Bronchial epithelial cell (primary cell): ENCODE results near the gene TEX26. TPM values are rescaled to one million over a fixed set of nuclear protein-coding genes. Genes with fewer than 3 reads are reported as not detected.

Experiments
- DNase-seq: peaks from one replicate; pipeline ENCODE4 v3.0.0-alpha.2; 2010; ENCODE audit warnings: low read depth
- FAIRE-seq: peaks from 2 replicates; lab custom pipeline; 2011; peaks lifted over from hg19 to GRCh38; lab: Jason Lieb, UNC
- H3K27me3 ChIP-seq: 2 replicates; pipeline ENCODE4 v1.5.1; 2011; ENCODE audit warnings: low read length; ENCODE audit not compliant: control insufficient read depth, insufficient read depth
- H3K36me3 ChIP-seq: 2 replicates; pipeline ENCODE4 v1.5.1; 2011; ENCODE audit warnings: low read length; ENCODE audit not compliant: control insufficient read depth, insufficient read depth
- H3K4me3 ChIP-seq: 2 replicates; pipeline ENCODE4 v1.5.1; 2011; ENCODE audit warnings: mild to moderate bottlenecking, low read depth, low read length, control low read depth
- CTCF ChIP-seq: IDR thresholded peaks from 2 replicates; pipeline ENCODE4 v1.5.1; 2011; ENCODE audit warnings: mild to moderate bottlenecking, moderate library complexity, low read length, control low read depth, inconsistent platforms; ENCODE audit not compliant: insufficient read depth, severe bottlenecking
- total RNA-seq: library from RNA; depleted of rRNA; stranded (reverse); fragments of >200 nt; gene quantifications from 2 replicates; pipeline ENCODE4 v1.2.1, GENCODE V29; 2014

Gene TEX26
- total RNA-seq, 1 donor from 2014 or later = not detected

GRCh38 chr13:30982506-30982905 lies 50.0 kb downstream of the TEX26 start:
- no peak overlapping the region for H3K4me3 ChIP-seq
- no peaks in the 10 kb centered on the region for H3K27me3 ChIP-seq
- TF ChIP-seq CTCF = no peak
- no peaks in the 10 kb centered on the region for H3K36me3 ChIP-seq
- DNase-seq (no peak), FAIRE-seq (no peak)

GRCh38 chr13:30982906-30983305 lies 50.5 kb downstream of the TEX26 start:
- no peak for TF ChIP-seq CTCF
- FAIRE-seq = no peak
- H3K4me3 ChIP-seq = no peak overlapping the region
- no peaks in the 10 kb centered on the region for H3K27me3 ChIP-seq
- no peak for DNase-seq
- no peaks in the 10 kb centered on the region for H3K36me3 ChIP-seq

GRCh38 chr13:30983431-30983830 lies 51.0 kb downstream of the TEX26 start:
- no peak overlapping the region for H3K4me3 ChIP-seq
- no peak for DNase-seq
- no peaks in the 10 kb centered on the region for H3K27me3 ChIP-seq
- TF ChIP-seq CTCF = no peak
- no peaks in the 10 kb centered on the region for H3K36me3 ChIP-seq
- FAIRE-seq = no peak

GRCh38 chr13:30984620-30985019 lies 52.2 kb downstream of the TEX26 start:
- DNase-seq (no peak), FAIRE-seq (no peak)
- H3K27me3 ChIP-seq = no peaks in the 10 kb centered on the region
- TF ChIP-seq CTCF = no peak
- H3K36me3 ChIP-seq = no peaks in the 10 kb centered on the region
- H3K4me3 ChIP-seq = no peak overlapping the region

DNA sequence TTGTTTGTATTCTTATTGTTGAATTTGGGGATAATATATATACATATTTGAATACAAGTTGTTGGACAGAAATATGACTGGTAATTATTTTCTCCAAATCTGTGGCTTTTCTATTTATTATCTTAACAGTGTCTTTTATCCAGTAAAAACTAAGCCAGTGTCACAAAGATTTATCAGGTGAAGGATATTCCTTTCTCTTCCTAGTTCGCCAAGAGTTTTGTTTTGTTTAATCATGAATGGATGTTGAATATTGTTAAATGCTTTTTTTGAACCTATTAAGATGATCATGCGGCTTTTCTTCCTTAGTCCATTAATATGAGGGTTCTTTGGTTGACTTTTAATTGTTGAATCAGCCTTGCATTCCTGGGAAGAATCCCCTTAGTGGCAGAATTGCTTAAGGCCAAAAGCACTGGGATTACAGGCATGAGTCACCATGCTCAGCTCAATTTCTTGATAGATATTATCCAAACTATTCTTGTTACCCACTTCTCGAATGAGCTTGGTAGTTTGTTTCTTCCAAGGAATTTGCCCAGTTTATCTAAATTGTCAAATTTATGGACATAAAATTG lies 53.3 kb downstream of the TEX26 start:
- H3K36me3 ChIP-seq = no peaks in the 10 kb centered on the region
- no peak overlapping the region for H3K4me3 ChIP-seq
- TF ChIP-seq CTCF = no peak
- H3K27me3 ChIP-seq = no peaks in the 10 kb centered on the region
- no peak for FAIRE-seq
- peak; percentile 65 for DNase-seq

DNA sequence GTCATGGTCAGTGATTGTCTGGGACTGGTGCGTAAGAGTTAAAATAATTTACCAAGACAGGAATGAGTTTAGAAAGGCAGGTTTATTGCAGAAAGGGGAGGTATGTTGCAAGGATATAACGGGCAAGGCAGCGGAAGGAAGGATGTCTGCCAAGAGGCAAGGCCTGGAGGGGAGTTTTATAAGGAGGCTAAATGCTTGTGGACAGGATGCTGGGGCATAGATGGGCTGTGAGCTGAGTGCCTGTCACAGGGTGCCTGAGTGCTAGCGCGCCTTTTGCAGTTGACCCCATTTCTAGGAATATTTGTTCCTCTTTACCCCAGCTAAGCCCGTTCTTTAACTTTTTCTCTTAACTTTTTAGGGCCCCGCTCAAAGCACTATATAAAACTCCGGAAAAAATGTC lies 58.7 kb downstream of the TEX26 start:
- FAIRE-seq (no peak), DNase-seq (no peak)
- TF ChIP-seq CTCF = no peak
- no peaks in the 10 kb centered on the region for H3K27me3 ChIP-seq
- H3K4me3 ChIP-seq = no peak overlapping the region
- no peaks in the 10 kb centered on the region for H3K36me3 ChIP-seq
